Non-pigmented ciliary epithelial cell (primary cell): ENCODE results near the gene ATXN10.
"Not testable (repeated sequence)": the region's sequence is repeated elsewhere in the genome, so short reads cannot be mapped to it uniquely, and the experiment has no call there.

Experiments used
- DNase-seq: peaks from one replicate; pipeline ENCODE4 v3.0.0-alpha.2; 2010; ENCODE audit warnings: low read depth

The ATXN10 gene

DNA sequence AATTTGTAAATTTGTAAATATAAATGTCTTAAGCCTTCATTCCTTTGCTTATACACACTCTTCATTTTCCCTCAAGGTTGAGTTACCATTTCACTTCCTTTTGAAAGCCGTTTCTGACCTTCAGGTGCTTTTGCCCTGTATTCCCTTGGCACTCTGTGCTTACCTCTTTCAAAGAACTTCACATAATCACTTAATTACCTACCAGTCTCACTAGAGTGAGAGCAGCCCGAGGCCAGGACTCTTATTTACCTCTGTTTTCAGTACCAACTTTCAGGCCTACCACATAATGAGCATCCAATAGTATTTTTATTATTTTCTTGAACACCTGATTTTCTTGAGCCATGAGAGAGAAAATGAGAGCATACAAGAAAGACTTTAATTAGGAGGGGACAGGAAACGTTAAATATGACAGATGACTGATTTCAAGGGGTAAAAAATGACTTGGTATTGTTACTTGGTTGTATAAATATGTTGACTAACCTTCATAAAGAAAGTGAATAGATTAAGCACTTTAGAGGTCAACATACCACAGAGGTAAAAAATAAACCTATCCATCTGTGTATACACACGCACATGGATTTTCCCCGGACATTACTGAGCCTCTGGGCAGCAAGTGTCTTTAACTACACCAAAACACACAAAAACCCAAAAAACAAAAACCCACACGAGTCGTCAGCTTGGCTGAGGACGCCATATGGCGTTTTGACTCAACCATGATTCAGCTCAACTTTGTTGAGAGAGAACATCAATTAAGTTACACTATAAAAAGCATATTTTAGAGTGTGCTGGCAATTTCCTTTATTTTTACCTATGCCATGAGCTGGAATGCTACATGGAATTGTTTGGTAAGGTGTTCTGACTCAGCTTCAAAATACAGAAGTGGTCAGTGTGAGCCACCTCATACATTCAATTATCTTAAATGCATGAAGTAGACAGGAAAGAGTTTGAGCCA is 7.6 kb downstream of the ATXN10 start:
- DNase-seq, result no peak

DNA sequence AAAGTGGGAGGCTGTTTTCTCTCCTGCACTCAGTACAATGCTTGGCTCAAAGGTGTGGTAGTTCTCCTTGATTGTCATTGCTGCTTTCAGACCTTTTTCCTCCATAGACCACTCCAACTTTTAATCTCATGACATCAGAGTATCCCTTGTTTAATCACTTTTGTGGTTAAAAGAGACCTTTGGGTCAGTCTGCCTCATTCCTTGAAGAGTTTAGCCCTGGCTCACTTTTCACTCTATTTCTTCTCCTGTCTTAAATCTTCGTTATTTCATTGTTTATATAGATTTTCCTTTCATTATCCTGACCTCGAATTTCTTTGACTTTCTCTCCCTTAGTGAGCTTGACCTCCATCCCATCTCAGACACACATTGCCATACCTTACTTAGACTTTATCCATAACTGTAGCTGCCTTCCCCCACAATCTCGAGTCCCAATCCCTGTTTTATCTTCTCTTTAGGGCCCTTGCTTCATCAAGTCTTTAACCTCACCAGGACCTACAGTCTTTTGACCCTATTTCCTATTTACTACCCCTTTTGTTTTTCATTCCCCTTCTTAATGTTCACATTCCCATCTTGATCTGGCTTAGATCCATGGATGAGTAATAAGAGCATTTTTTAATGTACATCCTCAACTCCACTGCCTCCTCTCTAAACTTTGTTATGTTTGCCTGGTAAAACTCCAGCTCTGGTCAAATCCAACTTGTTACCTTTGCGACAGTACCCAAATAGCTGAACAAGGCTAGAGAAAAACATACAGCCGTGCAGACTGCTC is 9.5 kb downstream of the ATXN10 start:
- DNase-seq, result no peak

DNA sequence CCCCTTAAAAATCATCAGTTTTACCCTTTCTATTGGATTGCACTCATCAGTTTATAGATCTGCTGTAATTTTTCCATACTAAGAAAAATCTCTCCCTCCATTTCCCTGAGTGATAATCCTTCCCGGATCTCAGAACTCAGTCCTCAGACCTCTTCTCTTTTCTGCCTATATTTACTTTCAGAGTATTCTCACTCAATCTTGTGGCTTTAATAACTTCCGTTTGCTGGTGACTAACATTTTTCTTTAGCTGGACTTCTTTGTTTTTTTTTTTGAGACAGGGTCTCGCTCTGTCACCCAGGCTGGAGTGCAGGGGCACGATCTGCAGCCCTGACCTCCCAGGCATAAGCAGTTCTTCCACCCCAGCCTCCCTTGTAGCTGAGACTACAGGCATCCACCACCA is 10.4 kb downstream of the ATXN10 start:
- no peak for DNase-seq

DNA sequence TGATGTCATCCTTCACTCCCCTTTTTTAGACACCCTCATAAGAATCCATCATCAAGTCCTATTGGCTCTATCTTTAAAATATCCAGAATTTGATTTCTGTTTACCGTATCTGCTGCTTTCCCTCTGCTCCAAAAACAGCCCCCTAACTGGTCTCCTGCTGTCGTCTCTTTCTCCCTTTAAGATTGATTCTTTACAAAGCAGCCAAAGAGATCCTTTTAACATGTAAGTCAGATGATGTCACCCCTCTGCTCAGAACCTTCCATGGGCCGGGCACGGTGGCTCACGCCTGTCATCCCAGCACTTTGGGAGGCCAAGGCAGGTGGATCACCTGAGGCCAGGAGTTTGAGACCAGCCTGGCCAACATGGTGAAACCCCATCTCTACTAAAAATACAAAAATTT is 11.1 kb downstream of the ATXN10 start:
- not testable (repeated sequence) for DNase-seq

DNA sequence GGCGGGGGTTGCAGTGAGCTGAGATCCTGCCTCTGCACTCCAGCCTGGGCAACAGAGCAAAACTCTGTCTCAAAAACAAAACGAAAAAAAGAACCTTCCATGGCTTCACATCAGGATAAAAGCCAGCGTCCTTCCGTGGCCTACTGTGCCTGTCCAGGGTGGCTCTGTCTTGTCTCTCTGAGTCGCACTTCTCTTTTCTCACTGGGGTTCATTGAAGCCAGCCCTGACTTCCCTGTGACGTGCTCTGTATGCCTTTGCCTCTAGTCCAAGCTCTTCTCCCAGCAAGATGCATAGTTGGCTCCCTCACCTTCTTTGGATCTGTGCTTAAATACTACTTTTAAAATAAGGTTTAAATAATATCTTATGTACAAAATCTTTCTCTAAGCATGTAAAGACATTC is 11.6 kb downstream of the ATXN10 start:
- no peak for DNase-seq

DNA sequence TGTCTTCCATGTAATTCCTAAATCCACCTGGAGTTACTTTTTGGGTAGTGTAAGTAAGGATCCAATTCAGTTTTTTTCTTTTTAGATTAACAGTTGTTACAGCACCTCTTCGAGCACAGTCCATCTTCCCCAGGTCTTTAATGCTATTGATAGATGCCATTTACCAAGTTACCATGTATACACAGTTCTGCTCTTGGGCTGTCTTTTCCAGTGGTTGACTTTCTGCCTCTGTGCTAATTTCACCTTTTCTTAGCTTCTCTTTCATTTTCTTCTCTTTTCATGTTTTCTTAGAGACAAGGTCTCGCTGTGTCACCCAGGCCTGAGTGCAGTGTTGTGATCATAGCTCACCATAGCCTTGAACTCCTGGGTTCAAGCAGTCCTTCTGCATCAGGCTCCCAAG is 12.0 kb downstream of the ATXN10 start:
- DNase-seq, result no peak

DNA sequence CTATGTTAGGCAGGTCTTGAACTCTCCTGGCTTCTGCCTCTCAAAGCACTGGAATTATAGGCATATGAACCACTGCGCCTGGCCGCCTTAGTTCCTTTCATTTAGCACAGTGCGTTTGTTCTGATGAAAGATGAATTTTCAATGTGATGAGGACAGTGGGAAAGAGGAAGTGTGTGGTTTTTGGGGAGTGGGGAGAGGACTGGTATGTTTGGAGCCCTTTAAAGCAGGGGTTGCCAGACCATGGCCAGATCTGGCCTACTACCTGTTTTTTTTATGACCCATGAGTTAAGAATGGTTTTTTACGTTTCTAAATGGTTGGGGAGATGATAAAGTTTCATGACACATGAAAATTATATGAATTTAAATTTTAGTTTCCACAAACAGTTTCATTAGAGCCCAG is 12.5 kb downstream of the ATXN10 start:
- DNase-seq, result no peak

DNA sequence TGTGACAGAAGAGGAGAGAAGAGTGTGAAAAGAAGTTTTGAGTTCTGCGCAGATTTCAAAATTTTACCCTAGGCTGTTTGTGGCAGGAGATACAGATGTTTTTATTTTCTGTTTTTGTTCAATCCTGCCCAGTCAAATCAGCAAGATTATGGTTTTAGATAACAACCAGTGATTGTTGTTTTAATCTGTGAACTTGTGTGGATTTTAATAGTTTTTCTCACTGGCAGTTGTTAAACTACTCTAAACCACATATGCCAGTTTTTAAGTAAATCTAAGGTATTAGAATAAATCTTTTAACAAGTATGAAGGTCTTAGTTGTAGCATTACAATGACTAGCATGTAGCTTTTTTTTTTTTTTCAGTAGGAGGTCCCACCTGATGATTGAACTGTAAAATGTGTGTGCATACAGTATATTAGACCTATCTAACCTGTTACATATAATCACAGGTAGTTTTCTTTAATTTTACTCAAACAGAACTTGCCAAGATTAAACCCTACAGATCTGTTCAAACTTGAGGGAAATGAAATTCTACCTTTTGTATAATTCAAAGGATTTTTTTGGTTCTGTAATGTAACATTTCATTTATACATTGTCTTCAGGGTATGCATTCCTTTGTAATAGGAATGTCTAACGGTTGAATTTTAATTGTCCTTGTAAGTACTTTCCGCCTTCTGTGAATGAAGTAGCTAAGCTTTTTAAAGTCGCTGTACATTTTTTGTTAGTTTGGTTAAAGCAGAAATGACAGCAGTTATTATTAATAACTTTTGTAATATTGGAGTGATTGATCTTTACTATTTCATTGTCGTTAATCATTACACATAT is 13.3 kb downstream of the ATXN10 start:
- DNase-seq, result no peak

DNA sequence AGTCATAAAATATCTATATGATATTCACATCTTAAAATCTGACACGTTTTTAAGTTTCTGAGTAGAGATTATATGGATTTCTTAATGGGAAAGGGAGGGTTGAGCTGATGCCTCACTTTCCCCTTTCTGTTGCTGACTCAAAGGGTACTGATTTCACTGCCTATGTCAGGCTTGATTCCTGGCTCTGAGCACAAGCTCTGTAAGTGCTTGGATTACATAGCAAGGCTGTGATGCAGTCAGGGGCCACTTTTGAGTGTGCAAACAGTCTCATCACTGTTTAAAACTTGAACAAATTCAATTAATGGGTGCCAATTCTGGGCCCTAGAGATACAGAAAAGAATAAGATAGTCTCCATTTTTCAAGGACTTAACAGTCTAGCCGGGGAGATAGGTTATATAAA is 14.4 kb downstream of the ATXN10 start:
- DNase-seq, result no peak

DNA sequence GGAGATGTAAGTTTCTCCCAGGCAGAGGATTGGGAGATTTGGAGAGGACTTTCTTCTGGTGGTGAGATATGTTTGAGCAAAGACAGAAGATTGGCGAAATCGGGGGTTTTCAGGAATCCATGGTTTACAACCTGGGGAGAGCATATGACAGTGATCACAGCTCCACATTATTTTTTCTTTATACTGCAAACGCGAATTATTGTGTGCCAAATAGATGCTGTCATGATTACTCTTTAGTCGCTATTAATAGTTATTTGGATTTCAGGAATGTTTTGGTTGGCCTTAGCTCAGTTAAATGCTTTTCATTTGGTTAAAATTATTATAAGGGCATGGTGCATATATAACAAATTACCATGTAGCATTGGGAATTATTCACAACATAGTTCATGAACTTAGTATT is 15.2 kb downstream of the ATXN10 start:
- DNase-seq, result no peak

DNA sequence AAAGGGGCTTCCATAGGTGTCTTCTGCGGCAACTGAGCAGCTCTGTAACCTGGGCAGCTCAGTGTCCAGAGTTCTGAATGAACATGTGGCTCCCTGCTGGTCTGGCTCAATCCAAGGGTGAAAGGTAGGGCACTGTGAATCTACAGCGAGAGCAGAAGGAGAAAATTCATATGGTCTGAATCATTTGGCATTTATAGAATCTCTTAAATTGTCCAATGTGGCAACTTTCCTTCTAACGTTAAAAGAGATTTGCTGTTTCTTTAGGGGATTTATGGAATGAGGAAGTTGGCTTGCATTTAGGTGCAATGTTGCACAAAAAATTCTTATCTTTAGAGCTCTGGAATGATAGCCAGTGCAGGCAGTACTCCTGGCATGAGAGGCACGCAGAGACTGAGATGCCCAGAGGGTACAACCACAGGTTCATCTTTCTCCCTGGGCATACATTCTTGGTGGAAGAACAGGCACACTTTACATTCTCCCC is 17.0 kb downstream of the ATXN10 start:
- DNase-seq, result no peak

DNA sequence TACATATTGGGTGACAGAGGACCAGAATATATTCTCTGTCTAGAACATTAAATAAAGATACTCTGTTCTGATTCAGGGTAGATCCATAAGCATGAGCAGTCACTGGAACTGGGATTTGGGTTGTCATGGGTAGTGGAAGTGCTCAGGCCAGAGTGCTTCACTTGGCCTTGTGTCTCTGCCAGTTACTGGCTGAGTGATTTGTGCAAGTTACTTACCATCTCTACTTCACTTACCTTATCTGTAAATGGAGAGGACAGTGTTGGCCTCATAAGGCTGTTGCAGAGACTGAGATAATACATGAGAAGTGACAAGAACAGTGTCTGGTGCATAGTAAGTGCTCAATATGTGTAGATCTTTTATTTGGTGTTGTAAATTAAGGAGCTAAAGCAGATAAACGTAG is 17.6 kb downstream of the ATXN10 start:
- no peak for DNase-seq

DNA sequence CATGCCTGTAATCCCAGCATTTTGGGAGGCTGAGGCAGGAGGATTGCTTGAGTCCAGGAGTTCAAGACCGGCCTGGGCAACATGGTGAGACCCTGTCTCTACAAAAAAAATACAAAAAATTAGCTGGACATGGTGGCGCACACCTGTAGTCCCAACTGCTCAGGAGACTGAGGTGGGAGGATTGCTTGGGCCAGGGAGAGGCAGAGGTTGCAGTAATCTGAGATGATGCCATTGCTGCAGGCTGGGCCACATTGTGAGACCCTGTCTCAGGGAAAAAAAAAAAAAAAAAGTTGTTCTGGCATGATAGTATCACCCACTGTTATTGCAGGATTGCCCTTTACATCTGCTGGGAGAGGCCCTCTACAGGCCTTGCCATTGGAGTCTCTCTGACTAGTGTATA is 18.4 kb downstream of the ATXN10 start:
- no peak for DNase-seq

DNA sequence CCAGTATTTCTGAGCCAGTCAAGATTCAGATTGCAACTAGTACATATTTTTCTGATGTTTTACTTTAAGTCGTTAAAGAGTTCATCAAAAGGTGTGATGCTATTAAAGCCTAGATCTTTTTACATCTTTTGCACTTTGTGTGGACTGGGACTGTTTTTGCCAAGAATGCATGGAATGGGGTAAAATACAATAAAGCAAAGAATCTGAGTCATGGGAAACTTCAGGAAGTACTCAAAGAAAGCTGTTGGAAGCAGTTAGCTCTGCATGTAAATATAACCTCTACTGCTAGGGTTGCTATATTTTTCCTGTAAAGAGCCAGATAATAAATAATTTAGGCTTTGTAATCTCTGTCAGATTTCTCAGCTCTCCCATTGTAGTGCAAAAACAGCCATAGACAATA is 20.9 kb downstream of the ATXN10 start:
- DNase-seq, result no peak

DNA sequence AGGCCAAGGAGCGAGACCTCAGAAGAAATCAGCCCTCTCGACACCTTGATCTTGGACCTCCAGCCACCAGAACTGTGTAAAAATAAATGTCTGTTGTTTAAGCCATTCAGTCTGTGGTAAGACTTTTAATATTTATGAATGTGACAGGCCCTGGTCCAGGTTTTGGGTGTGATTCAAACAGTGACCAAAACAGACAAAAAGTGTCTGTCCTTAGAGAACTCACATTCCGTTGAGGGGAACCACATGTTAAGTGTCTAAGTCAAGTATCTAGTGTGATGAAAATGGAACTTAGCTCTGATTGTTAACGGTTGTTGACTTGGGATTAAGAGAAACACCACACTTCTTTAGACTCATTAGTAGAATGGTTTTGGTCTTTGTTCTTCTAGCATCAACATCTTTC is 22.2 kb downstream of the ATXN10 start:
- no peak for DNase-seq

DNA sequence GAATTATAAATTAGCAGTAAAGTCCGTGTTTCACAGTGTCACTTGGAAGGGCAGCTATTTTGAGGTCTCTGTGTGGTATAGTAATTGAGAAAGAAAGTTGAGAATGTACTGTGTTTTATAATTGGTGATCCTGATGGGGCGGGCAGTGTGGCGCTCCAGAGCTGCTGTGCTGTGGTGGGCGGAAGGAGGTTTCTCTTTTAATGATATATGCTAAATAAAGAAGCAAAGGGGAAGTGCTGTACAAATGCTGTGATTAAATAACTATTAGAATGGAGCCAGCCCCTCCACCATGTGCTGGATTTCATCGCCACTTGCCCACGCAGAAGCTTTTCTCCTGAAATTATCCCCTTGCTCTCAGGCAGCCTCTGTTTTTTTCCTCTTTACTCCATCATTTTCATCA is 24.6 kb downstream of the ATXN10 start:
- DNase-seq, result no peak

DNA sequence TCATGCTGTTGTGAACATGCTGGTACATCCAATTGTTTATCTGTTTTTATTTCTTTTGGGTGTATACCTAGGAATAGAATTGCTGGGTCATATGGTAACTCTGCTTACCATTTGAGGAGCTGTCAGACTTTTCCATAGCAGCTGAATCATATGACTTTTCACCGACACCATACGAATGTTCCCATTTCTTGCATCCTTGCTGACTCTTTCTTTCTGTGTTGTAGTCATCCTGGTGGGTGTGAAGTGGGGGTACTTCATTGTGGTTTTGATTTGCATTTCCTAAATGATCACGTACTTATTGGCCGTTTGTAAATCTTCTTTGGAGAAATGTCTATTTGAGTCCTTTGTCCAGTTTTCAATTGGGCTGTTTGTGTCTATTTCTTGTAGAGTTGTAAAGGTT is 26.5 kb downstream of the ATXN10 start:
- no peak for DNase-seq

DNA sequence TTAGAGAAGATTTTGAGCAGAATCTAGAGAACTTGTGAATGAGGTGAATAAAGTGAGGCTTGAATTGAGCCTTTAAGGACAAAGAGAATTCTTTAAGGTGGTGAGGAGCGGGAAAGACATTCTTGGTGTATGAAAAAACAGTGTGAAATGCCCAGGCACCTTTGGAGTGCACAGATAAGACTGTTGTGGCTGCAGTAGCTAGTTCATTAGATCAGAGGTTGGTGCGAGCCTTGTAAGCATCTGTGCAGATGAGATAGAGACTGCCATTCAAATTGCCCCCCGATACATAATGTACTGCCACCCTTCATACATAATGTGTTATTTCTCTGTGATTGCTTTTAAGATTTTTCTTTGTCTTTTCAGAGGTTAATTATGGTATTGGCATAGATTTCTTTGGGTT is 31.3 kb downstream of the ATXN10 start:
- no peak for DNase-seq

DNA sequence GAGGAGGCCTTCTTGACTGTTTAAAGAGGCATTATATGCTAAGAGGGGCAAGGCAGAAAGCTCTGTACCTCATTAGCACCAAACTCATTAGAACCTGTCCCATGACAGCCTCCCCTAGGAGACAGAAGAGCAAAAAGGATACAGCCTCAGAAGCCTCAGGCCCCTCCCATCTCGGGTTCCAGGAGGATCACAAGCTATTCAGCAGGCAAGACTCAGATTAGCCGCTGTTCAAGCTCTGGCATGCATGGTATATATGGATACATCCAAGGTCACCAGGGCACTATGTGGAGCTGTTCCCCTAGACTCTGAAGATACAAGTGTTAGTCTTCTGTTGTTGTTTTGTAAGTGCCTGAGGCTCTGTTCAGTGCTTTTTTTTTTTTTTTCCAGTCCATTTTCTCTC is 32.1 kb downstream of the ATXN10 start:
- no peak for DNase-seq

DNA sequence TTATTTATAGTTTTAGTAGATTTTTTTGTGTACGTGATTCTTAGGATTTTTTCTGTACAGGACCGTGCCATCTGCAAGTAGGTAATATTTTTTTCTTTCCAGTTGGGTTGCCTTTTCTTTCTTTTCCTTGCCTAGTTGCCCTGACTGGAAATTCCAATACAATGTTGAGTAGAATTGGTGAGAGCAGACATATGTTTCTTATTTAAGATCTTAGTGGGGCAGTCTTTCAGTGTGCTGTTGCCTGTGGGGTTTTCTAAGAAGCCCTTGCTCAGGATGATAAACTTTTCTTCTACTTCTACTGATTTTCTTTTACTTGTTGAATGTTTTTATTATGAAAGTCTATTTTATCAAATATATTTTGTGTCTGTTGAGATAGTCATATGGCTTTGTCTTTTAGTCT is 33.0 kb downstream of the ATXN10 start:
- no peak for DNase-seq

DNA sequence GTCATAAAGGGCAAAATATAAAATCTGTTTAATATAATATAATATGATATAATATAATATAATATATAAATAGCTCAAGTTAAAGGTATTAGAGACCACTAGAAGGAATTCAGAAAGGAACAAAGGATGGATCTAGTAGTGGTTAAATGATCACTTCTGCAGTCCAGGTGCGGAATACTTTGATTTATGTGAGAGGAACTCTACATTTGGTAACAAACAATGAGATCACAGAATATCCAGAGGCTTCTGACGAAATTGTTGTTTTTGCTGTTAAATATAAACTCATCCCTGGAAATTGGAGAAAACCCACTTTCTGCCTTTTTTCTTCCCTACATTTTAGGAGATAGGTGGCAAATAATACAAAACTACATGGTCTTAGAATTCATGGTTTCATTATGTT is 36.0 kb downstream of the ATXN10 start:
- DNase-seq, result no peak

DNA sequence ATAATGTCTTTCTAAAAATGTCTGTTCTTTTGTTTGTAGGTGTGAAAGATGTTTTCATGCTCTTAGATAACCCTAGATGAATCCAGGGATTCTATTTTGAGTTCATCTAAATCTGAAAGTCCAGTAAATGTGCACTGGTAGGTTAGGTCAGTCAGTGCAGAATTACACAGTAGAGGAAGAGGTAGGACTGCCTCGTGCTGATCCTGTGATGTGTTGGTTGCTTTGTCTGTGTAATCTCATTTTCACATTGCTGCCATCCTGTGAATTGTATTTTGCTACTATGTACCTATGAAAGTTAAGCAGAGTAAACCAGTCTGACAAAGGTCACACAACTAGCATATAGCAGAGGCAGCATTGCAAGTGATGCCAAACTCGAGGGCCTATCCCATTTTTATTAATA is 36.5 kb downstream of the ATXN10 start:
- DNase-seq, result no peak
